ENCODE data around the gene SLC22A4. TPM values are rescaled to one million over a fixed set of nuclear protein-coding genes. Genes with fewer than 3 reads are reported as not detected.

Gene SLC22A4
- total RNA-seq, 2 donors from 2014 or later, result 1.3 to 8.3 TPM

- Histone ChIP-seq H3K27me3 (no peaks in the 10 kb centered on the region), H3K4me1 (no peaks in the 10 kb centered on the region), H3K9me3 (no peaks in the 10 kb centered on the region), H3K9ac (ENCODE audit: low read depth in 2 of 2, low read length in 2 of 2) (no peak overlapping the region), H3K36me3 (no peaks in the 10 kb centered on the region), H3K4me3 (no peak overlapping the region), H3K27ac (no peak overlapping the region)
- intact Hi-C loops (cut with DNase I), result loop anchor here (10.0 kb wide), 1 partner anchor 104 kb away; no protein-coding TSS in a partner anchor
- TF ChIP-seq, protein P1, sequence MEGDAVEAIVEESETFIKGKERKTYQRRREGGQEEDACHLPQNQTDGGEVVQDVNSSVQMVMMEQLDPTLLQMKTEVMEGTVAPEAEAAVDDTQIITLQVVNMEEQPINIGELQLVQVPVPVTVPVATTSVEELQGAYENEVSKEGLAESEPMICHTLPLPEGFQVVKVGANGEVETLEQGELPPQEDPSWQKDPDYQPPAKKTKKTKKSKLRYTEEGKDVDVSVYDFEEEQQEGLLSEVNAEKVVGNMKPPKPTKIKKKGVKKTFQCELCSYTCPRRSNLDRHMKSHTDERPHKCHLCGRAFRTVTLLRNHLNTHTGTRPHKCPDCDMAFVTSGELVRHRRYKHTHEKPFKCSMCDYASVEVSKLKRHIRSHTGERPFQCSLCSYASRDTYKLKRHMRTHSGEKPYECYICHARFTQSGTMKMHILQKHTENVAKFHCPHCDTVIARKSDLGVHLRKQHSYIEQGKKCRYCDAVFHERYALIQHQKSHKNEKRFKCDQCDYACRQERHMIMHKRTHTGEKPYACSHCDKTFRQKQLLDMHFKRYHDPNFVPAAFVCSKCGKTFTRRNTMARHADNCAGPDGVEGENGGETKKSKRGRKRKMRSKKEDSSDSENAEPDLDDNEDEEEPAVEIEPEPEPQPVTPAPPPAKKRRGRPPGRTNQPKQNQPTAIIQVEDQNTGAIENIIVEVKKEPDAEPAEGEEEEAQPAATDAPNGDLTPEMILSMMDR (IDR thresholded peaks at IDR 0.05), result no peak
- no peak for DNase-seq
Measured at GRCh38 chr5:132378580-132378979, 84.4 kb downstream of the SLC22A4 start.

- no peak for DNase-seq
- H3K9me3 ChIP-seq, result no peaks in the 10 kb centered on the region
- H3K4me3 ChIP-seq, result no peak overlapping the region
- intact Hi-C loops (cut with DNase I), result loop anchor here (10.0 kb wide), 2 partner anchors 335 to 445 kb away; no protein-coding TSS in a partner anchor
- H3K27me3 ChIP-seq, result no peaks in the 10 kb centered on the region
- TF ChIP-seq, protein P1 (IDR thresholded peaks at IDR 0.05), result no peak
- H3K27ac ChIP-seq, result no peak overlapping the region
- H3K4me1 ChIP-seq, result no peaks in the 10 kb centered on the region
- no peak overlapping the region for H3K9ac ChIP-seq (ENCODE audit: low read depth in 2 of 2, low read length in 2 of 2)
- no peaks in the 10 kb centered on the region for H3K36me3 ChIP-seq
Measured at GRCh38 chr5:132380047-132380446, 85.9 kb downstream of the SLC22A4 start.

DNA sequence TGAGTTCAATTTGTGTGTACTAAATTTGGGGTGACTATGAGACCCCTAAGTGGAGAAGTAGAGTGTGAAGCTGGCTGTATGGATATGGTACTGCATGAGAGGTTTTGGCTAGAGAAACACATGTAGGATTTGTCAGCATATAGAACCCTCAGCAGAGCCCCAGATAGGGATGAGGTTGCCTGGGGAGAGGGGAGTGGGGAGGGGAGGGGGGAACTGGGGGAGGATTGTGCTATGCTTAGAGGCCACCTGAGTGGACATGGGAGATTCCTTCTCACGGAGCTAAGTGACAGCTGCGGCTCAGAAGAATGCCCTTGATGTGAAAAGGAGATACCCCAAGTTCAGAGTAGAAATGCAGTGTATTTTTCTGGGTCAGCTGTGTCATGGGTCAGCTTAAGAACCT is 86.5 kb downstream of the SLC22A4 start:
- DNase-seq, result no peak
- Histone ChIP-seq H3K36me3 (no peaks in the 10 kb centered on the region), H3K27me3 (no peaks in the 10 kb centered on the region), H3K9ac (ENCODE audit: low read depth in 2 of 2, low read length in 2 of 2) (no peak overlapping the region), H3K9me3 (no peaks in the 10 kb centered on the region), H3K27ac (no peak overlapping the region), H3K4me3 (no peak overlapping the region), H3K4me1 (no peaks in the 10 kb centered on the region)
- TF ChIP-seq, protein P1 (IDR thresholded peaks at IDR 0.05), result no peak
- intact Hi-C loops (cut with DNase I), result loop anchor here (10.0 kb wide), 2 partner anchors 334 to 444 kb away; no protein-coding TSS in a partner anchor

DNA sequence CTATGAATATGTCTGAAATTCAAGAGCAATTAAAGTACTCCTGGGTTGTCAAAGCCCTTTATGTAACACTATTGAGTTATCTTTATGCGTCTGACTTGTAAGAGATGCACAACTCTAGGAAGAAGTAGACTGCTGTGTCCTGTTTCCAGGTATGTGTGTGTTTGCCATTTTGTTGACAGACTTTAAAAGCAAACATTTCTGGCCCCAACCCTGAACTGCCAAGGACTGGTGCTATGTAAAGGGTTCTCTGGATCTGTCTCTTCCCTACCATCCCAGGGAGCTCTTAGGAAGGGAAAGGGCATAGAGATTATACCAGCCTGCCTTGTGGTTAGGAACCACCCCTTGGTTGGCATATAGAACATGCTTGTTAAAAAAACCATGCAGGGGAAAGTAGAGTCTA is 87.4 kb downstream of the SLC22A4 start:
- Histone ChIP-seq H3K36me3 (no peaks in the 10 kb centered on the region), H3K4me1 (peaks cover 5% of the 10 kb centered on the region), H3K9me3 (no peaks in the 10 kb centered on the region), H3K27ac (no peak overlapping the region), H3K9ac (ENCODE audit: low read depth in 2 of 2, low read length in 2 of 2) (no peak overlapping the region), H3K4me3 (no peak overlapping the region), H3K27me3 (no peaks in the 10 kb centered on the region)
- DNase-seq, result no peak
- TF ChIP-seq, protein P1 (IDR thresholded peaks at IDR 0.05), result no peak
- intact Hi-C loops (cut with DNase I), result loop anchor here (10.0 kb wide), 2 partner anchors 333 to 443 kb away; no protein-coding TSS in a partner anchor

DNA sequence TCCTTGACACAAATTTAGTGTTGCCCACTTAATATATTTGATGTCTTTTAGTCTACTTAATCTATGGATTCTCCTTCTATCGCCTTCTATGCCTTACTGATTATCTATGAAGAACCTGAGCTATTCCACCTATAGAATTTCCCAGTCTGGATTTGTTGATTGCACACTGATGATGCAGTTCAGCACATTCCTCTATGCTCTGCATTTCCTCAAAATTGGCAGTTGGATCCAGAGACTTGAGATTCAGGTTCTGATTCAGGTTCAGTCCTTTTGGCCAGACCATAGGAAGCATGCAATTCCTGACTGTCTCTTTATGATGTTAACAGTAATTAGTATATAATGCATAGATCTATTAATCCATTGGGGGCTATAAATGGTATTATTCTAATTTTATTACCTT is 89.1 kb downstream of the SLC22A4 start:
- intact Hi-C loops (cut with DNase I), result loop anchor here (10.0 kb wide), 2 partner anchors 332 to 442 kb away; no protein-coding TSS in a partner anchor
- no peaks in the 10 kb centered on the region for H3K27me3 ChIP-seq
- no peak overlapping the region for H3K27ac ChIP-seq
- no peaks in the 10 kb centered on the region for H3K36me3 ChIP-seq
- H3K4me3 ChIP-seq, result no peak overlapping the region
- DNase-seq, result no peak
- H3K4me1 ChIP-seq, result peaks cover 9% of the 10 kb centered on the region
- TF ChIP-seq, protein P1 (IDR thresholded peaks at IDR 0.05), result no peak
- H3K9ac ChIP-seq (ENCODE audit: low read depth in 2 of 2, low read length in 2 of 2), result no peak overlapping the region
- H3K9me3 ChIP-seq, result no peaks in the 10 kb centered on the region
